GM19035 (cell line): ENCODE results near the gene SLC38A2.
"Not testable (repeated sequence)": the region's sequence is repeated elsewhere in the genome, so short reads cannot be mapped to it uniquely, and the experiment has no call there.

Experiments used
- ATAC-seq: cut with Tn5 transposase; IDR thresholded peaks from one replicate; pipeline ENCODE4 v1.9.1; 2021; ENCODE audit not compliant: unreplicated experiment

The SLC38A2 gene

DNA sequence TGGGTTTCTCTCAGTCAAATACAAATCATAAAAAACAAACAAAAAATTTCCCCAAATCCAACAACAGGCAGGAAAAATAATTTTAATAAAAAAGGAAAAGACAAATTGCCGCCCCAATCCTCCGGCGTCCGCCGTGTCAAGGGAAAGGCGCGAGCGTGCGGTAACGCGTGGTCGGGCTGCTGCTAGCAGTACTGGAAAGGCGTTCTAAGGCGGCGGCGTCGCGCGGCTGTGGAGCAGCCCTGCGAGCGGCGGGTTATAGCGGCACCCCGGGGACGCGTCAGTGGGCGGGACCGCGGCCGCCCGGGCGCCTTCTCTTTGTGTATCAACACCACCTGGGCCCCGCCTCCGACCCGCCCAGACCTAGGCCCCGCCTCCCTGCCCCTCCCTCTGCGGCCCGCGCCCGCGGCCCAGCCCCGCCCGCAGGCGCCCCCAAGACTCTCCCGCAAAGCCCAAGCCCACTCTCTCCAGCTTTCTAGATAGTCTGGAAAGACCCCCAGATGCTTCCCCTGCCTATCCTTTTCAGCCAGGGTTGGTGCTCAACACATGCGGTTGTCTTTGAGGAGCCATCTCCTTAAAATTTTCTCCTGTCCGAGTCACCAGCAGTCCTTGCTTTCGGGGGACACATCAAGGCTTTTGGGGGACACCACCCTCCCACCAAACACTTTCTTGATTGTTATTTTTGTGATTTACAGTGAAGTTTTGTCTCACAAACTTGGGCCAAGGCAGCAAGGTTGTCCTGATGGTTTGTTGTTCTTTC lies at the start of gene SLC38A2:
SLC38A2 (minus strand) TSS at position 230 of the 757 bp plus-strand sequence. CDS start 1,480 bp downstream, outside the sequence.
- peak; percentile 88 for ATAC-seq

DNA sequence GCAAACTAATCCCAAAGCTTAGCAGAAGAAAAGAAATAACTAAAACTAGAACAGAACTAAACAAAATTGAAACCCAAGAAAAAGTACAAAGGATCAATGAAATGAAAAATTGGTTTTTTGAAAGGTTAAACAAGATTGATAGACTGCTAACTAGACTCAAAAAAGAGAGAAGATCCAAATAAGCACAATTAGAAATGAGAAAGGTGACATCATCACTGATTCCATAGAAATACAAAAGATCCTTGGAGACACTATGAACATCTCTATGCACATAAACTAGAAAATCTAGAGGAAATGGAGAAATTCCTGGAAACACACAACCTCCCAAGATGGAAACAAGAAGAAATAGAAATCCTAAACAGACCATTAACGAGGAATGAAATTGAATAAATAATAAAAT lies 47.1 kb upstream of the SLC38A2 start:
- no peak for ATAC-seq

DNA sequence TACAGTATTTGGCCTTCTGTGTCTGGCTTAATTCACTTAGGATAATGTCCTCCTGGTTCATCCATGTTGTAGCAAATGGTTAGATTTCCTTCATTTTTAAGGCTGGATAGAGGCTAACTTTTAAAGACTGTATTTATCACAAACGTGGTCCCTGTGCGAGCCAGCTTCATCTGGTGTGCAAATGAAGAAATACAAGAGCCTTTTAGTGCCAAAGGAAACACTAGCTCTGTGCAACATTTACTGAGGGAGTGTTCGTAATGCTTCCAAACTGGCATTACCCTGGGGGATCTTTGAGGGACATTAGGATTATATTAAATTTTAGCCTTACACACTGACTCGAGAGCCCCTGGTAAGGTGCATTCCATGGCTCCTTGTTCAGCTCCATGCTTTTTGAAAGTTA lies 43.0 kb upstream of the SLC38A2 start:
- ATAC-seq = no peak

DNA sequence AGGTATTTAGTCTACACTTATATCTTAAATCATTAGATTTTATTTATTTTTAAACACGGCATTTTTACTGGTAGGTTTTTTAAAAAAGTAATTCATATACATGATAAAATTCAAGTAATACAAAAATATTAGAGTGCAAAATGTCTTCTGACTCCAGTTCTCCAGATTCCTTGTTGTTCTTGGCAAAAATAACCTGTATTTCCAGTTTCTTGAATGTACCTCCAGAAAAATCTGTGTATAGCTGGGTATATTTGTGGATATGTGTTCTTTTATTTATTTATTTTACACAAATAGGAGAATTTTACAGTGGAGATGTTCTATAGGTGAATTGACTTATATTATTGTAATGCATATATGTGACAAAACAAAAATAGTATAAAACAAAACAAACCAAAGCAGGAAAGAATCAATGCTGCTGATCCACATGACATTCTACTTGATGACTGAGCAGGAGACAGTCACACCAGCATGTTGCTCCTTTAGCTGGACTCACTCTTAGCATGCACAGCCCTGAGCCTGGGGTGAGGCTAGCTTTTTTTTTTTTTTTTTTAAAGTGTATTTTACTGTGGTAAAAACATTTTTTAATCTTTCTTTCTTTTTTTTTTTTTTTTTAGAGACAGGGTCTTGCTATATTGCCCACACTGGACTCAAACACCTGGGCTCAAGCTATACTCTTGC lies 42.2 kb upstream of the SLC38A2 start:
- ATAC-seq = no peak

DNA sequence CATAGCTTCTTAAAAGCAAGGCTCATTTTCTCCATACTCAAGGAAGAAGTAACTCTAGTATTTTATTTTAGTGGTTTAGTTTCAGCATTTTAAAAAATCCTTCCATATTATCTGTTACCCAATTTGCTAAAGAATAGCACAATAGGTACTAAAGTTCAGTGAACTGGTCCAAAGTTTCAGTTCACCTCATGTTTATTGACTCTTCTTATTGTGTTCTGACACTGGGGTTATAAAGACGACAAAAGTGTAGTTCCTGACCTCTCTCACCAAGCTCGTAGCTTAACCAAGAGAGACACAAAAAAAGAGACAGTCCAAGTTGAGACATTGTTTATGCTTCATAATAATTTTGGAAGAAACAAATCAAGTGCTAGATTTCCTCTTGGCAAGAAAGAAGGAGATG lies 40.8 kb upstream of the SLC38A2 start:
- no peak for ATAC-seq

DNA sequence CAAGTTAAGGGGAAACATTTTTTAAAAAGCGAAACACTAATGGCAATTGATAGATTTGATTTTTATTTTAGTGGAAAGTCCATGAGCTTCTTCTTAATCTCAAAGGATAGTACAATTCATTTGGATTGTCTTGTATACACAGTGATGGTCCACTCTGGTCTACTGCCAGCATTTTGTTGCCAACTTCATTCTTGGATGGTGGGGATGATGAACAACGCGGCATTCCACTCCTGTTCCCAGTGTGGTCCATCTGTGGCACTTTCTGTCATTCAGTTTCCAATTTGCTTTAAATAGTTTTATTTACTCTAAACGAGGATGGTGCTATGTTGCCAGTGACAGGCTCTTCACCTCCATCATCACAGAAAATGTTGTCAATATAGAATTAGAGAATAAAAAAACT lies 40.3 kb upstream of the SLC38A2 start:
- ATAC-seq = no peak

DNA sequence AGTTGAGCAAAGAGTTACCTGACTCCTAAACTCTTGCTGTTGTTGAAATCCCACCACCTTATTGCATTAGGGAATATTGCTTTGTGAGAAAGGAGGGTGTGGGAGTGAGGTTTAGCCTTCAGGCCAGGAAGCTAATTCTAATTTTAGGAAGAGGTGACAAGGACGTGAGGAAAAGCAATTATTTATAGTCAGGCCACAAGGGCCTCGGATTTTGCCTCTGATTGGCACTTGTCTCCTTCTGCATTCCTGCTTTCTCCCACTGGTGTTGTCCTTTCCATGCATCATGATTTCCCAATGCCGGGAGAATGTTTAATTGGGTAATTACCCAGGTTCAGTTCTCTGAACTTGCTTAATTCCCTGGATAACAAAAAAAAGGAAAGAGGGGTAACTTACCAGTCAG lies 37.9 kb upstream of the SLC38A2 start:
- no peak for ATAC-seq

DNA sequence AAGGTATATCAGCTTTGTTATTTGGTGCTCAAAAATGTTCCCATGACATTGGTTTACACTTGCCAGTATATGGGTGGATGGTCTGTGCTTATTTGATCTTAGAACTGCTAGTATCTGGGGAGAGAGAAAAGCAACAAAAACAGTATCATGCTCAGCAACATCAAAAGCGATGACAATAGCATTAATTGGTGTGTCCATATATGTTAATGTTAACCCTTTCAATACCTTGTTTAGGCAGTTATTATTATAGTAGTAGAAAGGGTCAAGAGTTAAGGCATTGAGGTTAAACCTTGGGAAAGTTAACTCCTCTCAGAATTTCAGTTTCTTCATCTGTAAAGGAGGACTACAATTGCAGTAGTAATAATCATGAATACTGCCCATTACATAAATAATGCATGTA lies 37.4 kb upstream of the SLC38A2 start:
- no peak for ATAC-seq

DNA sequence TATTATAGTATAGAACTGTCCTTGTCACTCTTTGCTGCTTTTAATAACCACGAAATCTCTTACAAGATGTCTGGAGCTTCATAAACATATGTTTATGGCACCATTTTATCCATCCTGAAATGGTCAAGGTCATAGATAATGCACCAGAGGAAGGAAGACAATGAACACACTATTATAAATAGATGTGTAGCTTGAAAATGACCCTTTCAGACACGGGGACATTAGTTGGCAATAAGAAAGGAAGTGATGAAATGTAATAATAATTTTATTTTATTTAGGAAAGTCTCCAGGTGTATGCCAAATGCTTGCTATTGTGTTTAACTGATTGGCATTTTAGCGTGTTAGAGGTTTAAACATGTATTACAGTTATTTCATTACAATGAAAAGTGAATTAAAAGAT lies 36.8 kb upstream of the SLC38A2 start:
- ATAC-seq = no peak

DNA sequence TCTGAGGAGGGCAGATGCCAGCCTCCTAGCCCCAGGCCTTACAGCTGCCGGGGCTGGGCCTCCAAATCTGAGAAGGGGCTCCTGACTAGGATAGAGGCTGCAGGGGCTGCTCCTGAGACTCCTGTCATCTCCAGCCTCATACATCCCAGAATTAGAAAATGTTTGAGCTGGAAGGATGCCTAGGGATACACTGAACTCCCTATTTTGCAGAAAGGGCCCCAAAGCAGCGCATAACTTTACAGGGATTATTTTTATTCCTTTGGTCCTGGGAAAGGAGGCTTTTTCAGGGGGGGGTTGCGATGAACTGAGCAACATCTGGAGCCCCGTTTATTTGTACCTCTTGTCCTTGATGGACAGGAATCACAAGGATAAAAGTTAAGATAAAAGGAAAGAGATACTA lies 35.9 kb upstream of the SLC38A2 start:
- no peak for ATAC-seq

DNA sequence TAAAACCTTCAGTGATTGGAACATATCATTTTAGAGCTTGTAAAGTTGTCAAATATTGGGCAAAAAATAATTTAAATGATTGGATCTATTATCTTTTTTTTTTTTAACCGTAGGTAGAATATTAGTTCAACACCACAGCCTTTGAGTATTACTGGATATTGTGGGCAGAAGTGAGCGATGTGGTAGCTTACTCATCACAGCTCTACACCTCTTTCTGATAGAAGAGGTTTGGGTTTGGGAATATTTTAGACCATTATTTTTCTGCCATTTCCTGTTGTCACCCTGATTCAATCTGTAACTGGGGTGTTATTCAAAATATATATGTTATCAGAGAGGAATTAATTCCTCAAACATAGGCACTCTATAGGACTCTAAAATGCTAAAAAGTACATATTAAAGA lies 34.8 kb upstream of the SLC38A2 start:
- no peak for ATAC-seq

DNA sequence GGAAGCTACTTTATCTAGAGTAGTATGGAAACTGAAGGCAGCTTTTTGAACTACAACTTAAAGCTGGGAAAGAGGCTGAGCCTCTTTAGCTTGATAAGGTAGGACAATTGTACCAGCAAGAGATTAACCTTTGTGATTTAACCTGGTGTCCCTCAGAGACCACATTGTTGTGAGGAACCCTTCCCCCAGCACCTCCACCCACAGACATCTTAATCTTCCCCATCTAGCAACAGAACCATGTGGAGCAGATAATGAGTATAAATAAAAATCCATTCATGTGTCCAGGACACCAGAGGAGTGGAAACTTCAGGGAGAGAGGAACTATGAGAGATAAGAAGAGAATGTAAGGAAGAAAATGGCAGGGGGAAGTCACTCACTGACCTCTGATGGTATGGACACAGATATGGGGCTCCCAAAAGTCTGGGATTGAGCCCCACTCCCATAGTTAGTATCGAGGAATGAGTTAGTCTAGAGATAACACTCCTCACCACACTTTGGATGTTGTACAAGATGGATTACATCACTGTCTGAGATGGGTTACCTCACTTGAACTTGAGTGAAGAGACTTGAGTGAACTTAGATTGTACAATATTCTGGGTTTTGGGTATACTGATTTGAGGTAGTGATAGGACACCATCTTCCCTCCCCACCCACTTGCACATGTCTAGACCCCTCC lies 33.9 kb upstream of the SLC38A2 start:
- ATAC-seq = no peak

DNA sequence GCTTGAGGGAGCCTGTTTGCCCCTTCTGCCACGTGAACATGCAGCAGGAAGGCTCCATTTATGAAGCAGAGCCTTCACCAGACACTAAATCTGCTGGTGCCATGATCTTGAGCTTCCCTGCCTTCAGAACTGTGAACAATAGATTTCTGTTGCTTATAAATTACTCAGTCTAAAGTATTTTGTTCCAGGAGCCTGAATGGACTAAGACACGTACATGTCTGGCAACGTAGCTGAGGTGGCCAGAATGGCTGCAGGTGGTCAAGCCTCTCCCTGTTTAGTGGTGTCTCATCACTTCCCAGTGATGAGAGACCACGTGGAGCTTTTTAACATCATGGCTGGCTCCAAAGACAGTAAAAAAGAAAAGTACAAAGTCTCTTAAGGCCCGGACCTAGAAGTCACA lies 32.2 kb upstream of the SLC38A2 start:
- no peak for ATAC-seq

DNA sequence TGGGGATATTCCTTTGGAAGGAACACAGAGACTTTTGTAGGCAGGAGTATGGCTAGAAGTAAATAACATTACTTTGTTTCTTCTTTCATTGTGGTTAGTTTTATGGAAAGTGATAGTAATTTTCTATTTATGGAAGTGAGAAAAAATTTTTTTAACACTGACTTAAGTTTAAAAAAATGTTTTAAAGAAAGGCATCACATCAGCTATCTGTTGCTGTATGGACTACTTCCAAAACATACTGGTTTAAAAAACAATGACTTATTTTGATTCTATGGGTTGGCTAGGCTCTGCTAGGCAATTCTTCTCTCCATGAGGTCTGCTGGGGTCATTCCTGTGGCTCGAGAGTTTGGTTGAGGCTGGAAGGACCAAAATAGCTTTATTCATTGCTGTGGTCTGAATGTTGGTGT lies 31.7 kb upstream of the SLC38A2 start:
- ATAC-seq = no peak

DNA sequence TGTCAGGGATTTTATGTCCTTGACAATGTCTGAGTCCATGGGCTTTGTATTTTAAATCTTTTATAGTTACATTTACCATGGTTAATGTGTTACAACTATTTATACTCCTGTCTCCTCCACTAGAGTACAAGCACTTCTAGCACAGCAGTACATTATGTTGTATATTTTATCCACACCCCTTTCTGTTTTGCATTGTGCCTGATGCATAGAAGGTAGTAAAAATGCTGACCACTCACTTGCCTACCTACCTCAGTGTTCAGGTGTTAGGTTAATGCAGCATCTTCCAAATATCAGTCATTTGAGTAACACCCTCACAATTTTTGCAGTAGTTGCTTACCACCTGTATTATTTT lies 31.1 kb upstream of the SLC38A2 start:
- no peak for ATAC-seq

DNA sequence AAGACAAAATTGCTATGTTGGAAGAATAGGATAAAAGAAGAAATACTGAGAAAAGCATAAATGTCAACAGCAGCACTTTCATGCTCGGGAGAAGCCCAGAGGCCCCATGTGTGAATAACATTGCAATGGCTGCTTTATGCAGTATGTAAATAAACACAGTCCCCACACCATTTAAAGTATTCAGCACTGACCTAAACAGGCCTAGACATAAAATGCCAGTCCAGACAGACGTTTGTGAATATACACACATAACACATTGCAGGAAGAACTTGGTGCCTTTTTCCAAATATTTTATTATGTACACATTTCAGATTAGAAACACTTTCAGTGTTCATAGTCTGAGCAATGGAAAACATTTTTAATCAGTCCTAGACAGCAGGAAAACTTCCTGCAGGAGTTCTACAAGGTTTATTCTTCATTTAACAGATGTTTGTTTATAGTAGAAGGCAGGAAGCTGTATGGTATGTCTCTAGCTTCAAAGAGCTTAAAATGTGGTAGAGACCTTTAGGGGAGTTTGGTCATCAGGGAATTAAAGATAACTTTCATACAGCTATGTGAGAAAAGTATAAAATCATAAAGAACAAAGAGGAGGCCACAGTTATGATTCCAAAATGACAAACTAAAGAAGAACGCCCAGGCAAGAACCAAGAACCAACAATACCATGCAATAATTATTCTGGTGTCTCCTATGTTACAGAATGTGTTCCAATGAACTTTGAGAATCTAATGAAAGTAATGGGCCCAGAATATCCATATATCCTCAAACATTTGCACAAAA lies 30.6 kb upstream of the SLC38A2 start:
- no peak for ATAC-seq

DNA sequence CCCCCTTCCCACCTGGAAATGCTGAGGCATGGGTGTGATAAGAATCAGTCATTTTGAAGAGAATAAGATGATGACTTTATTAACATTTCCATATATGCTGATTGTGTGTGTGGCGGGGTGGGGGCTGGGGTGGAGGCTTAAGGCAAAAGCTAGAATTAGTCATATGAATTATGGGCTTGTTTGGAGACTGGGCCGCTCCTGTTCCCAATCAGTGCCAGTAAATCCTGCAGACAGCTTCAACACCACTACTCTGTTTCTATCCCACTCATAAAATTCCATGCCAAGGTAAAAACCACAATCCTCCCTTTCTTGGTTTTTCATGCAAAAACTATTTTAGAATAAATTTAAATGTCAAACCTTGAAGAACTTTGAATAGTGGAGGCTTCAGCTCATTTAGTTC lies 29.9 kb upstream of the SLC38A2 start:
- no peak for ATAC-seq

DNA sequence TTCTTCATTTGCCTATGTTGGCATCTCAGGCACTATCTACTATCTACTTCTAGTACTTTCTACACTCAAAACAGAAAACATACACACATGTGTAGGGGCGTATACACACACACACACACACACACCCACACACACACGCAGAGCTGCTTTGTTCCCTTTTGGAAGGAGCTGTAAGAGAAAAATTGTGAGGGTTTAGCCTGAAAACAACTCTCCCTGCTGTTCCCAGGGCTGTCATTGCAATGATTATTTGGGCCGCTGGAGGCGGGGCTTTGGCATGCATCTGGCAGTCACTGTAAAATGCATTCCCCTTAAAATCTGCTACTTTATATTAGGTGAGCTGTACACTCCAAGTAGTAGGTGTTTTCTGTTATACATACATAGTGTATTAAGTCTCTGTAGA lies 29.1 kb upstream of the SLC38A2 start:
- ATAC-seq = no peak

DNA sequence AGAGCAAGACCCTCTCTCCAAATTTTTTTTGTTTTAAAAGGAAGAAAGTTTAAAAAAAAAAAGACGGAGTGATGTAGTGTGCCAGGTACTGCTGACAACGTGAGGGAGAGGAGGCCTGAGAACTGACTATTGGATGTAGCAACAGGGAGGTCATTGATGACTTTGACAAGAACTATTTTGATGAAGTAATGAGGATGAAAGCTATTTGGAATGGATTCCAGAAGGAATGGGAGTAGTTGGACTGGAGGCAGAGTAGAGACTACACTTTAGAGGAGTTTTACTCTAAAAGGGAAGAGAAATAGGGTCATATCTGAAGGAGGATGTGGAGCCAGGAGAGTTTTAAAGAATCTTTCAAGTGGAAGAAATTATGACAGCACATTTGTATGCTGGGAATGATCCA lies 27.8 kb upstream of the SLC38A2 start:
- ATAC-seq = no peak

DNA sequence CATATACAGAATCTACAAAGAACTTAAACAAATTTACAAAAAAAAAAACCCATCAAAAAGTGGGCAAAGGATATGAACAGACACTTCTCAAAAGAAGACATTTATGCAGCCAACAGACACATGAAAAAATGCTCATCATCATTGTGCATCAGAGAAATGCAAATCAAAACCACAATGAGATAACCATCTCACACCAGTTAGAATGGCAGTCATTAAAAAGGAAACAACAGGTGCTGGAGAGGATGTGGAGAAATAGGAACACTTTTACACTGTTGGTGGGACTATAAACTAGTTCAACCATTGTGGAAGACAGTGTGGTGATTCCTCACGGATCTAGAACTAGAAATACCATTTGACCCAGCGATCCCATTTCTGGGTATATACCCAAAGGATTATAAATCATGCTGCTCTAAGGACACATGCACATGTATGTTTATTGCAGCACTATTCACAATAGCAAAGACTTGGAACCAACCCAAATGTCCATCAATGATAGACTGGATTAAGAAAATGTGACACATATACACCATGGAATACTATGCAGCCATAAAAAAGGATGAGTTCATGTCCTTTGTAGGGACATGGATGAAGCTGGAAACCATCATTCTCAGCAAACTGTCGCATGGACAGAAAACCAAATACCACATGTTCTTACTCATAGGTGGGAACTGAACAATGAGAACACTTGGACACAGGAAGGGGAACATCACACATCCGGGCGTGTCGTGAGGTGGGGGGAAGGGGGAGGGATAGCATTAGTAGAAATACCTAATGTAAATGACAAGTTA lies 27.1 kb upstream of the SLC38A2 start:
- not testable (repeated sequence) for ATAC-seq

DNA sequence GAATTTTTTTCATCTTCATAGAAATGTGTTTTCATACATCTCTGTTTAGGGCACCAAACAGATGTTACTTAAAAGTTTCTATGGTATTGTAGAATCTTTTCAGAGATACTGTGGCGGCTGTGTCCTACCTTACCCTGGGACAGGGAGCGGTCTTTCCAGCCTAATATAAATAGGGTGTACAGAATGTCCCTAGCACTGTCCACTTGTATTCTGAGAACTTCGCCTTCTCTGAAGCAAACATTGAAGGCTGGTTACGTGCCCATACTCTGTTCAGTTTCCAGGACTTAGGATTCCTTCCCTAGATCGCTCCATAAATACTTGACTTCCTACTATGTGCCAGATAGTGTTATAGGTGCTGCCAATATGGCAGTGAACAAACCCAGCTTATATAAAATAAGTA lies 24.3 kb upstream of the SLC38A2 start:
- no peak for ATAC-seq
